Kidney epithelial cell (primary cell): ENCODE measurements around the gene SPAG17. TPM values are rescaled to one million over a fixed set of nuclear protein-coding genes. Genes with fewer than 3 reads are reported as not detected.

ENCODE experiments used
- DNase-seq: peaks from one replicate; pipeline ENCODE4 v3.0.0-alpha.2; 2010; ENCODE audit warnings: low read depth
- H3K27me3 ChIP-seq: 2 replicates; pipeline ENCODE4 v1.6.0; 2011; ENCODE audit warnings: low read length; ENCODE audit not compliant: control insufficient read depth, insufficient read depth
- H3K36me3 ChIP-seq: 2 replicates; pipeline ENCODE4 v1.5.1; 2011; ENCODE audit warnings: low read length; ENCODE audit not compliant: control insufficient read depth, insufficient read depth
- H3K4me3 ChIP-seq: 2 replicates; pipeline ENCODE4 v1.5.1; 2011; ENCODE audit warnings: low read depth, mild to moderate bottlenecking, control low read depth, low read length
- CTCF ChIP-seq: IDR thresholded peaks from 2 replicates; pipeline ENCODE4 v1.5.1; 2011; ENCODE audit warnings: mild to moderate bottlenecking, moderate library complexity, low read length, control low read depth, inconsistent platforms; ENCODE audit not compliant: insufficient read depth, poor library complexity, severe bottlenecking
- total RNA-seq: library from RNA; depleted of rRNA; stranded (reverse); fragments of >200 nt; gene quantifications from 2 replicates; pipeline ENCODE4 v1.2.3, GENCODE V29; 2015

SPAG17 gene
- total RNA-seq, 1 donor from 2014 or later: 0.13 TPM

GRCh38 chr1:118104951-118105350, 80.1 kb downstream of the SPAG17 start:
- no peaks in the 10 kb centered on the region for H3K27me3 ChIP-seq
- H3K4me3 ChIP-seq: no peak overlapping the region
- no peak for TF ChIP-seq CTCF
- no peaks in the 10 kb centered on the region for H3K36me3 ChIP-seq
- DNase-seq: no peak

GRCh38 chr1:118102445-118102844, 82.6 kb downstream of the SPAG17 start:
- H3K36me3 ChIP-seq: no peaks in the 10 kb centered on the region
- TF ChIP-seq CTCF: no peak

GRCh38 chr1:118101999-118102398, 83.0 kb downstream of the SPAG17 start:
- DNase-seq: no peak
- no peak for TF ChIP-seq CTCF
- Histone ChIP-seq H3K27me3 (no peaks in the 10 kb centered on the region), H3K4me3 (no peak overlapping the region), H3K36me3 (no peaks in the 10 kb centered on the region)

More at GRCh38 chr1:118102445-118102844, 82.6 kb downstream of the SPAG17 start:
- H3K27me3 ChIP-seq: no peaks in the 10 kb centered on the region
- DNase-seq: no peak
- H3K4me3 ChIP-seq: no peak overlapping the region

GRCh38 chr1:118101515-118101844, 83.5 kb downstream of the SPAG17 start:
- Histone ChIP-seq H3K36me3 (no peaks in the 10 kb centered on the region), H3K4me3 (no peak overlapping the region), H3K27me3 (no peaks in the 10 kb centered on the region)
- no peak for TF ChIP-seq CTCF
- no peak for DNase-seq

GRCh38 chr1:118100686-118101514, 84.1 kb downstream of the SPAG17 start:
- Histone ChIP-seq H3K27me3 (no peaks in the 10 kb centered on the region), H3K4me3 (no peak overlapping the region), H3K36me3 (no peaks in the 10 kb centered on the region)
- DNase-seq: no peak
- no peak for TF ChIP-seq CTCF

GRCh38 chr1:118099686-118100085, 85.3 kb downstream of the SPAG17 start:
- DNase-seq: no peak
- H3K4me3 ChIP-seq: no peak overlapping the region
- no peaks in the 10 kb centered on the region for H3K36me3 ChIP-seq
- TF ChIP-seq CTCF: no peak
- H3K27me3 ChIP-seq: no peaks in the 10 kb centered on the region
